ENCODE measurements around the gene SH3GL1. TPM values are rescaled to one million over a fixed set of nuclear protein-coding genes. Genes with fewer than 3 reads are reported as not detected.

Gene SH3GL1
- total and polyA plus RNA-seq, 2 experiments from 2014 or later = 73.1 to 89.5 TPM

GRCh38 chr19:4443188-4443587, 42.8 kb upstream of the SH3GL1 start:
- no peak for DNase-seq (ENCODE audit: low spot score)
- Histone ChIP-seq H3K4me3 (no peak overlapping the region), H3K36me3 (ENCODE audit: insufficient read depth) (peaks cover 18% of the 10 kb centered on the region), H3K27ac (ENCODE audit: low read depth) (0 out of 2 replicates have a peak overlapping the region, but pooled peaks have one; percentile 32), H2AFZ (no peak overlapping the region), H3K9me2 (ENCODE audit: insufficient read depth) (no peaks in the 10 kb centered on the region), H3K4me1 (ENCODE audit: insufficient read depth) (no peaks in the 10 kb centered on the region), H3K4me2 (no peak overlapping the region), H3K79me2 (replicated peaks; ENCODE audit: insufficient read depth) (0 out of 2 replicates have a peak, but pooled peaks cover 12% of the 10 kb centered on the region), H3F3A (replicated peaks; ENCODE audit: low read depth) (peaks cover 31% of the 10 kb centered on the region; the same call in 1 of the 2 replicates), H3K27me3 (ENCODE audit: insufficient read depth) (no peaks in the 10 kb centered on the region), H4K20me1 (replicated peaks; ENCODE audit: insufficient read depth) (peaks cover 39% of the 10 kb centered on the region)
- Mint-ChIP-seq H3K4me3 (no peak overlapping the region; the same call in 2 of the 3 replicates), H3K4me1 (peaks cover 10% of the 10 kb centered on the region; the same call in 2 of the 3 replicates), H3K9me3 (no peaks in the 10 kb centered on the region; the same call in 2 of the 3 replicates), H3K36me3 (ENCODE audit: low read depth) (peaks cover 54% of the 10 kb centered on the region), H3K27ac (no peak overlapping the region), H3K27me3 (ENCODE audit: insufficient read depth, low read depth, poor library complexity) (peaks cover 33% of the 10 kb centered on the region)
- no peak for ATAC-seq
- TF ChIP-seq ETS1 (IDR thresholded peaks at IDR 0.05) (no peak), CTCF (conservative IDR thresholded peaks at IDR 0.05; ENCODE audit: low read depth in 2 of 2) (no peak), ZNF462 (CRISPR knock-in tag; IDR thresholded peaks at IDR 0.05) (no peak), EZH2 (IDR thresholded peaks at IDR 0.05; ENCODE audit: low read depth, unreplicated experiment) (no peak), EZH2phosphoT487 (IDR thresholded peaks at IDR 0.05; ENCODE audit: unreplicated experiment) (no peak)
